Measurements from ENCODE around the gene ATG3.

ATG3 gene

GRCh38 chr3:112594856-112595255 lies 33.1 kb upstream of the ATG3 start:
- no peaks in the 10 kb centered on the region for H3F3A ChIP-seq (ENCODE audit: control insufficient read depth, insufficient read depth)
- TF ChIP-seq, protein P1, sequence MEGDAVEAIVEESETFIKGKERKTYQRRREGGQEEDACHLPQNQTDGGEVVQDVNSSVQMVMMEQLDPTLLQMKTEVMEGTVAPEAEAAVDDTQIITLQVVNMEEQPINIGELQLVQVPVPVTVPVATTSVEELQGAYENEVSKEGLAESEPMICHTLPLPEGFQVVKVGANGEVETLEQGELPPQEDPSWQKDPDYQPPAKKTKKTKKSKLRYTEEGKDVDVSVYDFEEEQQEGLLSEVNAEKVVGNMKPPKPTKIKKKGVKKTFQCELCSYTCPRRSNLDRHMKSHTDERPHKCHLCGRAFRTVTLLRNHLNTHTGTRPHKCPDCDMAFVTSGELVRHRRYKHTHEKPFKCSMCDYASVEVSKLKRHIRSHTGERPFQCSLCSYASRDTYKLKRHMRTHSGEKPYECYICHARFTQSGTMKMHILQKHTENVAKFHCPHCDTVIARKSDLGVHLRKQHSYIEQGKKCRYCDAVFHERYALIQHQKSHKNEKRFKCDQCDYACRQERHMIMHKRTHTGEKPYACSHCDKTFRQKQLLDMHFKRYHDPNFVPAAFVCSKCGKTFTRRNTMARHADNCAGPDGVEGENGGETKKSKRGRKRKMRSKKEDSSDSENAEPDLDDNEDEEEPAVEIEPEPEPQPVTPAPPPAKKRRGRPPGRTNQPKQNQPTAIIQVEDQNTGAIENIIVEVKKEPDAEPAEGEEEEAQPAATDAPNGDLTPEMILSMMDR (IDR thresholded peaks at IDR 0.05; ENCODE audit: low read depth, low read length, poor library complexity, severe bottlenecking): no peak

DNA sequence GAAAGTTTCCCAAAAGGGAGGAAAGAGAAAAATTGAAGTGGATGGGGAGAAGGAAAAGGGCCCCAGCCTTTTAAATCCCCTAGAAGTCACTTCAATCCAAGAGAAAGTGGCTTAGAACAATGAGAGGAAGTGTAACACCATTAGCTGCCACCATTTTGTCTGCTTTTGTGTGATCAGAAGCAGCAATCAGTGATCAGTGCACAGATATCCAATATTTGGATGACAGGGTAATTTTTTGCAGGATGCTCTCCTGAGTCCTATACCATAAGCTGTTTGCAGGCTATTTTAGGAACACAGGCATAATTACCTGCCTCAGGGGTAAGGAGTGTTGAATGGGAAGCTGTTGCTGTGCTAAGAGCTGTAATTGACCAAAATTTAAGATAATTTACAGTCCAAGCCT lies 31.5 kb upstream of the ATG3 start:
- Histone ChIP-seq H3F3A (ENCODE audit: control insufficient read depth, insufficient read depth) (no peaks in the 10 kb centered on the region), H3K9me2 (replicated peaks; ENCODE audit: control insufficient read depth, low read length) (no peaks in the 10 kb centered on the region; the same call in 1 of the 2 replicates)

More at GRCh38 chr3:112594856-112595255, 33.1 kb upstream of the ATG3 start:
- Histone ChIP-seq H4K20me1 (ENCODE audit: control insufficient read depth, insufficient read depth, low read depth, low read length) (no peaks in the 10 kb centered on the region), H3K4me2 (ENCODE audit: low read length) (no peak overlapping the region), H3K4me1 (ENCODE audit: control insufficient read depth, low read length) (peaks cover 12% of the 10 kb centered on the region), H3K27ac (ENCODE audit: low read depth, low read length) (no peak overlapping the region), H3K9me3 (ENCODE audit: control insufficient read depth, insufficient read depth, low read length) (no peaks in the 10 kb centered on the region), H3K27me3 (ENCODE audit: control insufficient read depth, low read length) (no peaks in the 10 kb centered on the region), H3K4me3 (ENCODE audit: low read length) (no peak overlapping the region), H3K36me3 (ENCODE audit: control insufficient read depth, low read length) (peaks cover 10% of the 10 kb centered on the region; the same call in 1 of the 2 replicates), H3K9me2 (replicated peaks; ENCODE audit: control insufficient read depth, low read length) (no peaks in the 10 kb centered on the region; the same call in 1 of the 2 replicates), H3K79me2 (ENCODE audit: control insufficient read depth, low read length) (no peaks in the 10 kb centered on the region)

DNA sequence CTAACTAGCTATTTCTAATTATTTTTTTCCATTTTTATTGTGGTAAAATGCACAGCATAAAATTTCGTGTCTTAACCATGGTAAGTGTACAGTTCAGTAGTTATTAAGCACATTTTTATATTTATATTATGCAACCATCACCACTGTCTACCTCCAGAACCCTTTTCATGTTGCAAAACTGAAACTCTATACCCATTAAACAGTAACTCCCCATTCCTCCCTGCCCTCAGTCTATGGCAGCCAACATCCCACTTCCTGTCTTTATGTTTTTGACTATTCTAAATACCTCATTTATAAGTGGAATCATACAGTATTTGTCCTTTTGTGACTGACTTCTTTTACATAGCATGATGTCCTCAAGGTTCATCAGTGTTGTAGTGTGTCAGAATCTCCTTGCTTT lies 25.6 kb upstream of the ATG3 start:
- H3F3A ChIP-seq (ENCODE audit: control insufficient read depth, insufficient read depth): no peaks in the 10 kb centered on the region
- no peak overlapping the region for H3K4me2 ChIP-seq (ENCODE audit: low read length)
- H3K9me3 ChIP-seq (ENCODE audit: control insufficient read depth, insufficient read depth, low read length): no peaks in the 10 kb centered on the region
- H4K20me1 ChIP-seq (ENCODE audit: control insufficient read depth, insufficient read depth, low read depth, low read length): no peaks in the 10 kb centered on the region
- no peaks in the 10 kb centered on the region for H3K79me2 ChIP-seq (ENCODE audit: control insufficient read depth, low read length)
- no peak overlapping the region for H3K4me3 ChIP-seq (ENCODE audit: low read length)
- H3K27ac ChIP-seq (ENCODE audit: low read depth, low read length): no peak overlapping the region
- H3K4me1 ChIP-seq (ENCODE audit: control insufficient read depth, low read length): peaks cover 23% of the 10 kb centered on the region
- peaks cover 44% of the 10 kb centered on the region for H3K36me3 ChIP-seq (ENCODE audit: control insufficient read depth, low read length)
- H3K27me3 ChIP-seq (ENCODE audit: control insufficient read depth, low read length): no peaks in the 10 kb centered on the region
- H3K9me2 ChIP-seq (replicated peaks; ENCODE audit: control insufficient read depth, low read length): no peaks in the 10 kb centered on the region
- TF ChIP-seq EZH2phosphoT487 (IDR thresholded peaks at IDR 0.05; ENCODE audit: borderline replicate concordance, low read length): no peak
- TF ChIP-seq, protein P1 (IDR thresholded peaks at IDR 0.05; ENCODE audit: low read depth, low read length, poor library complexity, severe bottlenecking): no peak

More for the DNA sequence above, 31.5 kb upstream of the ATG3 start:
- H3K36me3 ChIP-seq (ENCODE audit: control insufficient read depth, low read length): peaks cover 10% of the 10 kb centered on the region; the same call in 1 of the 2 replicates
- H3K4me3 ChIP-seq (ENCODE audit: low read length): no peak overlapping the region
- H3K27ac ChIP-seq (ENCODE audit: low read depth, low read length): no peak overlapping the region
- no peaks in the 10 kb centered on the region for H4K20me1 ChIP-seq (ENCODE audit: control insufficient read depth, insufficient read depth, low read depth, low read length)
- no peak overlapping the region for H3K4me2 ChIP-seq (ENCODE audit: low read length)
- no peaks in the 10 kb centered on the region for H3K27me3 ChIP-seq (ENCODE audit: control insufficient read depth, low read length)
- peaks cover 12% of the 10 kb centered on the region for H3K4me1 ChIP-seq (ENCODE audit: control insufficient read depth, low read length)
- H3K79me2 ChIP-seq (ENCODE audit: control insufficient read depth, low read length): no peaks in the 10 kb centered on the region
- no peaks in the 10 kb centered on the region for H3K9me3 ChIP-seq (ENCODE audit: control insufficient read depth, insufficient read depth, low read length)
- TF ChIP-seq, protein P1 (IDR thresholded peaks at IDR 0.05; ENCODE audit: low read depth, low read length, poor library complexity, severe bottlenecking): no peak
- no peak for TF ChIP-seq EZH2phosphoT487 (IDR thresholded peaks at IDR 0.05; ENCODE audit: borderline replicate concordance, low read length)

Measured in DOHH2 (cell line).